ENCODE measurements around the gene IL17REL.

The IL17REL gene

GRCh38 chr22:49962012-49962750 is 50.4 kb downstream of the IL17REL start:
- TF ChIP-seq CTCF (IDR thresholded peaks at IDR 0.05; ENCODE audit: borderline replicate concordance, insufficient read depth, low read depth, low read length) = no peak
- peak overlapping the region; percentile 94 for H3K4me3 ChIP-seq (ENCODE audit: low read depth, low read length)

- no peak for TF ChIP-seq CTCF (IDR thresholded peaks at IDR 0.05; ENCODE audit: borderline replicate concordance, insufficient read depth, low read depth, low read length)
- peak overlapping the region; percentile 94 for H3K4me3 ChIP-seq (ENCODE audit: low read depth, low read length)
Observed at GRCh38 chr22:49961601-49962011, 51.0 kb downstream of the IL17REL start.

- H3K4me3 ChIP-seq (ENCODE audit: low read depth, low read length) = peak overlapping the region; percentile 94
- no peak for TF ChIP-seq CTCF (IDR thresholded peaks at IDR 0.05; ENCODE audit: borderline replicate concordance, insufficient read depth, low read depth, low read length)
Observed at GRCh38 chr22:49961005-49961600, 51.5 kb downstream of the IL17REL start.

GRCh38 chr22:49960159-49961004 is 52.2 kb downstream of the IL17REL start, which contains the start of gene PIM3:
PIM3 (plus strand) TSS chr22:49960772; CDS start chr22:49960948, 176 bp downstream.
- TF ChIP-seq CTCF (IDR thresholded peaks at IDR 0.05; ENCODE audit: borderline replicate concordance, insufficient read depth, low read depth, low read length) = no peak
- peak within 1 kb of the TSS; percentile 94 for H3K4me3 ChIP-seq (ENCODE audit: low read depth, low read length)

GRCh38 chr22:49959782-49960158 is 52.8 kb downstream of the IL17REL start:
- TF ChIP-seq CTCF (IDR thresholded peaks at IDR 0.05; ENCODE audit: borderline replicate concordance, insufficient read depth, low read depth, low read length) = 0 out of 2 replicates have a peak, but pooled peaks have one; percentile 3
- H3K4me3 ChIP-seq (ENCODE audit: low read depth, low read length) = peak overlapping the region; percentile 94

GRCh38 chr22:49958931-49959781 is 53.4 kb downstream of the IL17REL start:
- no peak for TF ChIP-seq CTCF (IDR thresholded peaks at IDR 0.05; ENCODE audit: borderline replicate concordance, insufficient read depth, low read depth, low read length)
- H3K4me3 ChIP-seq (ENCODE audit: low read depth, low read length) = no peak overlapping the region

All from GM12875 (cell line).